SK-N-SH (cell line): ENCODE data around the gene RP2. TPM values are rescaled to one million over a fixed set of nuclear protein-coding genes. Genes with fewer than 3 reads are reported as not detected.

Source experiments
- CTCF ChIA-PET: fragments of 300-600, 350-600 bp; formaldehyde crosslinking; extraction: SDS; loops from one replicate; lab custom pipeline; 2021; lab: Yijun Ruan, JAX
- POLR2A ChIA-PET: fragments of 350-600 bp; sonication (Branson Sonifier 250); formaldehyde crosslinking; extraction: SDS; loops from one replicate; lab custom pipeline; 2020; ENCODE audit warnings: antibody characterized with exemption, inconsistent platforms; lab: Yijun Ruan, JAX
- DNase-seq: peaks from one replicate; pipeline ENCODE4 v3.0.0; 2012
- H2AFZ ChIP-seq: fragments of 200-600 bp; sonication (generic); 2 replicates; pipeline ENCODE4 v1.8.1; 2016; ENCODE audit warnings: antibody characterized with exemption, mild to moderate bottlenecking, low read depth
- H3F3A ChIP-seq: fragments of 200-600 bp; sonication (generic); replicated peaks from 2 replicates; pipeline ENCODE3; 2016; ENCODE audit warnings: antibody characterized with exemption, mild to moderate bottlenecking; ENCODE audit not compliant: insufficient read depth
- H3K27ac ChIP-seq, 2 experiments: fragments of 200-500 bp in 1 of 2; fragments of 200-600 bp in 1 of 2; sonication (Bioruptor generic) in 1 of 2; sonication (generic), shearing (Covaris generic) in 1 of 2; 2 replicates each; pipeline versions ENCODE4 v1.5.1 to v1.6.1; 2014 to 2016; ENCODE audit warnings: low read depth in 2 of 2, inconsistent platforms in 1 of 2, low read length in 1 of 2, mild to moderate bottlenecking in 1 of 2, mixed read lengths in 1 of 2
- H3K27me3 ChIP-seq: fragments of 200-600 bp; sonication (generic), shearing (Covaris generic); 2 replicates; pipeline ENCODE4 v1.6.1; 2016; ENCODE audit warnings: mixed run types; ENCODE audit not compliant: insufficient read depth
- H3K36me3 ChIP-seq, 2 experiments: fragments of 200-500 bp in 1 of 2; fragments of 200-600 bp in 1 of 2; sonication (Bioruptor generic) in 1 of 2; sonication (generic) in 1 of 2; replicated peaks in 1 of 2; 2 replicates each; pipeline versions ENCODE3 to v1.5.1; 2014 to 2016; ENCODE audit warnings: low read length in 1 of 2, mild to moderate bottlenecking in 1 of 2; ENCODE audit not compliant: insufficient read depth in 2 of 2, control insufficient read depth in 1 of 2
- H3K4me1 ChIP-seq, 2 experiments: fragments of 200-500 bp in 1 of 2; fragments of 200-600 bp in 1 of 2; sonication (Bioruptor generic) in 1 of 2; sonication (generic), shearing (Covaris generic) in 1 of 2; 2 replicates each; pipeline versions ENCODE4 v1.5.1 to v1.6.1; 2014 to 2016; ENCODE audit warnings: low read depth in 1 of 2, low read length in 1 of 2, mixed run types in 1 of 2; ENCODE audit not compliant: insufficient read depth in 2 of 2, control insufficient read depth in 1 of 2
- H3K4me2 ChIP-seq: fragments of 200-600 bp; sonication (generic), shearing (Covaris generic); 2 replicates; pipeline ENCODE4 v1.6.1; 2017; ENCODE audit warnings: mixed run types
- H3K4me3 ChIP-seq, 2 experiments: fragments of 200-500 bp in 1 of 2; fragments of 200-600 bp in 1 of 2; sonication (Bioruptor generic) in 1 of 2; sonication (generic), shearing (Covaris generic) in 1 of 2; 2 replicates each; pipeline versions ENCODE4 v1.5.1 to v1.8.1; 2014 to 2016; ENCODE audit warnings: low read depth in 2 of 2, inconsistent platforms in 1 of 2, low read length in 1 of 2, mild to moderate bottlenecking in 1 of 2, mixed read lengths in 1 of 2, moderate library complexity in 1 of 2
- H3K79me2 ChIP-seq: fragments of 200-600 bp; sonication (generic); 2 replicates; pipeline ENCODE4 v1.8.1; 2017; ENCODE audit warnings: mild to moderate bottlenecking; ENCODE audit not compliant: insufficient read depth
- H3K9ac ChIP-seq: fragments of 200-600 bp; sonication (generic); 2 replicates; pipeline ENCODE4 v1.6.1; 2017; ENCODE audit warnings: mixed run types
- H3K9me2 ChIP-seq: fragments of 200-600 bp; sonication (generic); 2 replicates; pipeline ENCODE4 v1.6.1; 2017; ENCODE audit warnings: mixed run types
- H3K9me3 ChIP-seq: fragments of 200-600 bp; sonication (generic); 2 replicates; pipeline ENCODE4 v1.6.1; 2017; ENCODE audit warnings: mixed run types, mild to moderate bottlenecking, moderate library complexity
- H4K20me1 ChIP-seq: fragments of 200-600 bp; sonication (generic); 2 replicates; pipeline ENCODE4 v1.6.1; 2017; ENCODE audit warnings: mild to moderate bottlenecking, mixed run types; ENCODE audit not compliant: insufficient read depth
- CHD2 ChIP-seq: fragments of 150-350 bp; IDR thresholded peaks from 2 replicates; pipeline ENCODE4 v1.6.1; 2018; ENCODE audit warnings: low read length; ENCODE audit not compliant: partially characterized antibody
- CTCF ChIP-seq: fragments of 200-600 bp; sonication (generic); IDR thresholded peaks from 2 replicates; pipeline ENCODE4 v1.6.1; 2017; ENCODE audit warnings: antibody characterized with exemption, mild to moderate bottlenecking, moderate library complexity
- ELF1 ChIP-seq: IDR thresholded peaks from 2 replicates; pipeline ENCODE4 v1.4.0; 2012
- EP300 ChIP-seq, 2 experiments: IDR thresholded peaks; 2 replicates each; pipeline versions ENCODE4 v1.4.0 to v1.6.1; 2012; ENCODE audit warnings: borderline replicate concordance in 1 of 2, low read depth in 1 of 2, low read length in 1 of 2
- FOXJ3 ChIP-seq: sonication (generic); formaldehyde crosslinking; IDR thresholded peaks from 2 replicates; pipeline ENCODE4 v1.5.1; 2020; ENCODE audit warnings: mild to moderate bottlenecking, missing genetic modification reagents
- FOXM1 ChIP-seq: IDR thresholded peaks from 2 replicates; pipeline ENCODE4 v1.4.0; 2012; ENCODE audit warnings: low read depth, mild to moderate bottlenecking
- GABPA ChIP-seq: IDR thresholded peaks from 2 replicates; pipeline ENCODE4 v1.4.0; 2012; ENCODE audit warnings: low read depth, mild to moderate bottlenecking
- GATA2 ChIP-seq: sonication (generic); formaldehyde crosslinking; IDR thresholded peaks from 2 replicates; pipeline ENCODE4 v1.5.0; 2020; ENCODE audit warnings: mild to moderate bottlenecking, missing genetic modification reagents
- JUND ChIP-seq: IDR thresholded peaks from 2 replicates; pipeline ENCODE4 v1.4.0; 2012
- NFIC ChIP-seq: IDR thresholded peaks from 2 replicates; pipeline ENCODE4 v1.4.0; 2012; ENCODE audit warnings: borderline replicate concordance
- PBX3 ChIP-seq: IDR thresholded peaks from 2 replicates; pipeline ENCODE4; 2012
- POLR2AphosphoS5 ChIP-seq: IDR thresholded peaks from 2 replicates; pipeline ENCODE4 v1.6.1; 2012; ENCODE audit warnings: low read depth, low read length
- REST ChIP-seq: IDR thresholded peaks from 2 replicates; pipeline ENCODE4 v1.6.1; 2012; ENCODE audit warnings: mild to moderate bottlenecking, low read depth, low read length, moderate library complexity
- RFX5 ChIP-seq: IDR thresholded peaks from 2 replicates; pipeline ENCODE4 v1.6.1; 2012; ENCODE audit warnings: mild to moderate bottlenecking, improper control_type of control experiment, low read length
- SIN3A ChIP-seq: IDR thresholded peaks from 2 replicates; pipeline ENCODE4 v1.6.1; 2012; ENCODE audit warnings: low read depth, mild to moderate bottlenecking, low read length, moderate library complexity, borderline replicate concordance
- SMC3 ChIP-seq: IDR thresholded peaks from 2 replicates; pipeline ENCODE4 v1.6.1; 2012; ENCODE audit warnings: low read depth, low read length, improper control_type of control experiment
- TAF1 ChIP-seq: IDR thresholded peaks from 2 replicates; pipeline ENCODE4 v1.6.1; 2012; ENCODE audit warnings: low read depth, mild to moderate bottlenecking, low read length, moderate library complexity, borderline replicate concordance
- TCF12 ChIP-seq: IDR thresholded peaks from 2 replicates; pipeline ENCODE4 v1.4.0; 2012
- YY1 ChIP-seq: IDR thresholded peaks from 2 replicates; pipeline ENCODE4 v1.4.0; 2012; ENCODE audit warnings: low read depth, mild to moderate bottlenecking
- WGBS: methylation state at CpG from one replicate; pipeline ENCODE4 v1.1.6; 2017; ENCODE audit warnings: low lambda C conversion rate; 5-methylcytosine and 5-hydroxymethylcytosine counted together
- polyA plus RNA-seq, 3 experiments: library from polyadenylated mRNA; depleted of rRNA; stranded (reverse); fragments of >200 nt; gene quantifications; 2 replicates each; pipeline ENCODE4 v1.2.3, GENCODE V29; 2012
- TF ChIP-seq, protein P1 (sequence below): IDR thresholded peaks from 2 replicates; pipeline ENCODE4 v1.4.0; 2012; ENCODE audit warnings: low read depth

Gene RP2
- polyA plus RNA-seq, 1 of the 3 experiments (the other 2 are of a cell fraction): 4.5 TPM

DNA sequence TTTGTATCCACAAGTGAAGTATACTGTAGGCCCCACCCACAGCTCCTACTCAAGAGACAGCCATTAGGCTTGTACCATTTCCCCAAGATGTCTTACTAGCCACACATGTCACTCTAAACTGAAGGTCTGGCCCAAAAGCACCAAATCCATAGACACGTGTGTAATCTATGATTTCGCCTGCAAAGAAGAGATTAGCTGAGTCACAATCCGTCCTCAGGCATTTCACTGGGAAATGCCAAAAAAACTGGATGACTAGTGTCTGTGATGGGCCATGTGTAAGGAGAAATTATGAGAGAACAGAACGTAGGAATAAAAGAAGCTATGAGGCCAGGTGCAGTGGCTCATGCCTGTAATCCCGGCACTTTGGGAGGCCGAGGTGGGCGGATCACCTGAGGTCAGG lies 21.9 kb upstream of the RP2 start:
- TF ChIP-seq TCF12: no peak
- TF ChIP-seq POLR2AphosphoS5: no peak
- TF ChIP-seq CTCF: no peak
- TF ChIP-seq REST: no peak
- TF ChIP-seq JUND: no peak
- no peak for TF ChIP-seq ELF1
- TF ChIP-seq NFIC: no peak
- no peak for TF ChIP-seq YY1
- TF ChIP-seq PBX3: no peak
- TF ChIP-seq TAF1: no peak
- TF ChIP-seq FOXJ3: no peak
- no peak for TF ChIP-seq RFX5
- TF ChIP-seq, protein P1, sequence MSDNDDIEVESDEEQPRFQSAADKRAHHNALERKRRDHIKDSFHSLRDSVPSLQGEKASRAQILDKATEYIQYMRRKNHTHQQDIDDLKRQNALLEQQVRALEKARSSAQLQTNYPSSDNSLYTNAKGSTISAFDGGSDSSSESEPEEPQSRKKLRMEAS: no peak
- TF ChIP-seq EP300 (IDR thresholded peaks at IDR 0.05; ENCODE audit: borderline replicate concordance in 1 of 2, low read depth in 1 of 2, low read length in 1 of 2): no peak
- no peak for TF ChIP-seq CHD2
- no peak for TF ChIP-seq SIN3A
- no peak for TF ChIP-seq GABPA
- no peak for TF ChIP-seq FOXM1
- no peak for TF ChIP-seq SMC3
- no peak for TF ChIP-seq GATA2 (CRISPR knock-in tag)
- H3K27ac ChIP-seq: no peak overlapping the region
- no peak for DNase-seq
- WGBS: 49% methylated on average over 7 of the region's 7 CpGs
- no peaks in the 10 kb centered on the region for H3K9me2 ChIP-seq
- H3K4me1 ChIP-seq: no peaks in the 10 kb centered on the region
- no peaks in the 10 kb centered on the region; the same call in 1 of the 2 replicates for H3K27me3 ChIP-seq
- H4K20me1 ChIP-seq: no peaks in the 10 kb centered on the region
- ChIA-PET CTCF (interaction anchor here (1.0 to 1.4 kb wide), 2 partner anchors 11 to 56 kb away, joined by 3 to 4 read pairs; partner anchors contain the start of gene SLC9A7), POLR2A (no interaction called here)
- no peak overlapping the region for H3K4me2 ChIP-seq
- H3K4me3 ChIP-seq: no peak overlapping the region
- no peaks in the 10 kb centered on the region for H3K79me2 ChIP-seq
- no peaks in the 10 kb centered on the region for H3K36me3 ChIP-seq
- no peak overlapping the region for H3K9ac ChIP-seq
- H3F3A ChIP-seq: no peaks in the 10 kb centered on the region
- H2AFZ ChIP-seq: no peak overlapping the region
- no peaks in the 10 kb centered on the region for H3K9me3 ChIP-seq
